WTC11 (cell line): ENCODE results near the gene PI3. TPM values are rescaled to one million over a fixed set of nuclear protein-coding genes. Genes with fewer than 3 reads are reported as not detected.
"Not testable (repeated sequence)": the region's sequence is repeated elsewhere in the genome, so short reads cannot be mapped to it uniquely, and the experiment has no call there.

Source experiments
- ATAC-seq: fragments of 200-7000 bp; cut with Tn5 transposase; 2 replicates; pipeline ENCODE4 v1.10.0; 2021; ENCODE audit warnings: mild to moderate bottlenecking, moderate library complexity
- CTCF ChIA-PET: fragments of 300-600 bp; sonication (Branson Sonifier 250); formaldehyde crosslinking; loops from one replicate; lab custom pipeline; 2021; ENCODE audit warnings: antibody characterized with exemption; lab: Charles Lee
- POLR2A ChIA-PET: fragments of 350-600 bp; sonication (Branson Sonifier 250); formaldehyde crosslinking; loops from one replicate; lab custom pipeline; 2021; ENCODE audit warnings: antibody characterized with exemption; lab: Charles Lee
- DNase-seq: peaks from one replicate; pipeline ENCODE4 v3.0.0; 2021; ENCODE audit warnings: low spot score
- H3K27ac Mint-ChIP-seq: 2 replicates; pipeline ENCODE4 v1.8.0; 2021; ENCODE audit warnings: mixed read lengths
- H3K27me3 Mint-ChIP-seq: 2 replicates; pipeline ENCODE4 v1.8.0; 2021; ENCODE audit warnings: low read depth, mild to moderate bottlenecking, moderate library complexity, mixed read lengths
- H3K36me3 Mint-ChIP-seq: 2 replicates; pipeline ENCODE4 v1.8.0; 2021; ENCODE audit warnings: mixed read lengths
- H3K4me1 Mint-ChIP-seq: 2 replicates; pipeline ENCODE4 v1.8.0; 2022; ENCODE audit warnings: mixed read lengths
- H3K4me3 Mint-ChIP-seq: 2 replicates; pipeline ENCODE4 v1.8.0; 2021; ENCODE audit warnings: mild to moderate bottlenecking, moderate library complexity, mixed read lengths
- H3K9me3 Mint-ChIP-seq: 2 replicates; pipeline ENCODE4 v1.8.0; 2021; ENCODE audit warnings: mixed read lengths
- ARID4B ChIP-seq: sonication (generic); formaldehyde crosslinking; IDR thresholded peaks from 2 replicates; pipeline ENCODE4 v1.8.0; 2023; ENCODE audit warnings: missing genetic modification reagents, mild to moderate bottlenecking, borderline replicate concordance
- CTCF ChIP-seq: fragments of 200-600 bp; IDR thresholded peaks from 2 replicates; pipeline ENCODE4 v1.8.0; 2022; ENCODE audit warnings: antibody characterized with exemption
- FOXP1 ChIP-seq: sonication (generic); formaldehyde crosslinking; IDR thresholded peaks from 2 replicates; pipeline ENCODE4 v1.8.0; 2022; ENCODE audit warnings: missing genetic modification reagents, mild to moderate bottlenecking, moderate library complexity, borderline replicate concordance
- HMGXB4 ChIP-seq: sonication (generic); formaldehyde crosslinking; IDR thresholded peaks from 2 replicates; pipeline ENCODE4 v1.8.1; 2023; ENCODE audit warnings: mild to moderate bottlenecking, moderate library complexity, missing genetic modification reagents
- MAX ChIP-seq: sonication (generic); formaldehyde crosslinking; IDR thresholded peaks from 2 replicates; pipeline ENCODE4 v1.8.0; 2022; ENCODE audit warnings: mild to moderate bottlenecking, missing genetic modification reagents
- NR2C2 ChIP-seq: sonication (generic); formaldehyde crosslinking; IDR thresholded peaks from 2 replicates; pipeline ENCODE4 v1.8.0; 2022; ENCODE audit warnings: mild to moderate bottlenecking, missing genetic modification reagents
- OVOL2 ChIP-seq: fragments of 250-450 bp; sonication (Bioruptor Pico); IDR thresholded peaks from 2 replicates; pipeline ENCODE4 v1.9.0; 2021; ENCODE audit warnings: mild to moderate bottlenecking, borderline replicate concordance
- SMAD4 ChIP-seq: sonication (generic); formaldehyde crosslinking; IDR thresholded peaks from 2 replicates; pipeline ENCODE4 v1.8.0; 2022; ENCODE audit warnings: mild to moderate bottlenecking, missing genetic modification reagents
- SOX15 ChIP-seq: fragments of 250-450 bp; sonication (Bioruptor Pico); IDR thresholded peaks from 2 replicates; pipeline ENCODE4 v1.9.0; 2021; ENCODE audit warnings: mild to moderate bottlenecking
- SP1 ChIP-seq: sonication (generic); formaldehyde crosslinking; conservative IDR thresholded peaks from 2 replicates; pipeline ENCODE4 v1.8.1; 2022; ENCODE audit warnings: missing genetic modification reagents
- STAT6 ChIP-seq: sonication (generic); formaldehyde crosslinking; conservative IDR thresholded peaks from 2 replicates; pipeline ENCODE4 v1.8.1; 2023; ENCODE audit warnings: mild to moderate bottlenecking, low read depth, missing genetic modification reagents, moderate library complexity
- TP53 ChIP-seq: sonication (generic); formaldehyde crosslinking; IDR thresholded peaks from 2 replicates; pipeline ENCODE4 v1.8.1; 2023; ENCODE audit warnings: mild to moderate bottlenecking, missing genetic modification reagents
- ZNF232 ChIP-seq: sonication (generic); formaldehyde crosslinking; IDR thresholded peaks from 2 replicates; pipeline ENCODE4 v1.8.0; 2022; ENCODE audit warnings: mild to moderate bottlenecking, missing genetic modification reagents
- ZNF532 ChIP-seq: fragments of 250-450 bp; sonication (Bioruptor Pico); IDR thresholded peaks from 2 replicates; pipeline ENCODE4 v1.9.0; 2021; ENCODE audit warnings: mild to moderate bottlenecking, borderline replicate concordance
- total RNA-seq: library from RNA; stranded (reverse); gene quantifications from 3 replicates; pipeline ENCODE4 v1.2.3, GENCODE V29; 2021

Gene PI3
- total RNA-seq, 1 experiment from 2014 or later = not detected

- ChIA-PET CTCF (interaction anchor here (0.9 to 1.3 kb wide), 3 partner anchors 24 to 157 kb away, joined by 5 to 9 read pairs (median 5); no protein-coding TSS in a partner anchor), POLR2A (interaction anchor here (0.6 kb wide), 1 partner anchor 157 kb away, joined by 4 read pairs; no protein-coding TSS in a partner anchor)
- H3K9me3 Mint-ChIP-seq = 0 out of 2 replicates have a peak, but pooled peaks cover under 1% of the 10 kb centered on the region
- no peaks in the 10 kb centered on the region for H3K36me3 Mint-ChIP-seq
- TF ChIP-seq FOXP1 (no peak), SOX15 (CRISPR knock-in tag) (no peak), ZNF232 (CRISPR knock-in tag) (no peak), SP1 (no peak), ZNF532 (CRISPR knock-in tag) (no peak), OVOL2 (no peak)
- no peak overlapping the region for H3K4me3 Mint-ChIP-seq
- ATAC-seq = no peak
- H3K27me3 Mint-ChIP-seq = peaks cover 15% of the 10 kb centered on the region
- H3K27ac Mint-ChIP-seq = no peak overlapping the region
- DNase-seq = no peak
- no peaks in the 10 kb centered on the region for H3K4me1 Mint-ChIP-seq
Observed at GRCh38 chr20:45136911-45137310, 37.8 kb upstream of the PI3 start.

GRCh38 chr20:45138561-45139300 is 36.0 kb upstream of the PI3 start:
- Mint-ChIP-seq H3K27ac (no peak overlapping the region), H3K4me3 (no peak overlapping the region), H3K36me3 (no peaks in the 10 kb centered on the region), H3K27me3 (peaks cover 30% of the 10 kb centered on the region), H3K4me1 (no peaks in the 10 kb centered on the region), H3K9me3 (peaks cover 7% of the 10 kb centered on the region; the same call in 1 of the 2 replicates)
- ChIA-PET POLR2A (interaction anchor here (0.5 to 0.7 kb wide), 2 partner anchors 91 to 167 kb away, joined by 3 to 6 read pairs; no protein-coding TSS in a partner anchor), CTCF (interaction anchor here (0.6 to 3.0 kb wide), 73 partner anchors 9 to 873 kb away, joined by 3 to 91 read pairs (median 5); partner anchors contain the start of genes KCNS1, MATN4, PIGT and SEMG1)
- ATAC-seq (peak; percentile 96), DNase-seq (peak; percentile 95)
- TF ChIP-seq CTCF (peak; percentile 98), MAX (CRISPR knock-in tag) (0 out of 2 replicates have a peak, but pooled peaks have one; percentile 36), STAT6 (CRISPR knock-in tag) (no peak), HMGXB4 (CRISPR knock-in tag) (peak; percentile 47; the same call in 1 of the 2 replicates), TP53 (no peak), SMAD4 (CRISPR knock-in tag) (no peak), NR2C2 (CRISPR knock-in tag) (peak; percentile 73), ARID4B (no peak)

GRCh38 chr20:45139733-45140375 is 34.8 kb upstream of the PI3 start:
- peaks cover 40% of the 10 kb centered on the region for H3K27me3 Mint-ChIP-seq
- POLR2A ChIA-PET, H3K9me3 Mint-ChIP-seq, H3K27ac Mint-ChIP-seq, H3K36me3 Mint-ChIP-seq, DNase-seq, ATAC-seq, H3K4me1 Mint-ChIP-seq, H3K4me3 Mint-ChIP-seq: not testable (repeated sequence)
- CTCF ChIA-PET = interaction anchor here (0.6 to 3.0 kb wide), 12 partner anchors 10 to 490 kb away, joined by 3 to 91 read pairs (median 14); partner anchors contain the start of genes MATN4 and WFDC10A
